ENCODE results near the gene RNASEH2B.

RNASEH2B gene

DNA sequence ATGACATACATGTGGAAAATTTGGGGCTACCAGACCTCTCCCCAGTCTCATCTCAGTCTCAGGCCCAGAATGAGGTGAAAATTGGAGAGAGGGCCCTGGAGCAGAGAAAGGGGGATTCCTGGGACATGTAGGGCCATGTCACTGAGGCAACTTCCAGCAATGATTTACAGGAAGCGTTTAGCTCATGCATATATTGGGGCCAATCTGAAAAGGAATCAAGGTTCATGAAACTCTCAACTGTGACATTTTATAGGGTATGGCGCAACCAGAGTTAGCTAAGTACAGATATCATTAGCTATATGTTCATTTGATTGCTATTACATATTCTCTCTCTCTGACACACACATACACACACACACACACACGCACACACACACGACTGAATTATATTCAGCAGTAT, 86.3 kb downstream of the RNASEH2B start:
- DNase-seq (ENCODE audit: low read depth): no peak

GRCh38 chr13:50998326-50998725, 88.7 kb downstream of the RNASEH2B start:
- DNase-seq (ENCODE audit: low read depth): no peak

DNA sequence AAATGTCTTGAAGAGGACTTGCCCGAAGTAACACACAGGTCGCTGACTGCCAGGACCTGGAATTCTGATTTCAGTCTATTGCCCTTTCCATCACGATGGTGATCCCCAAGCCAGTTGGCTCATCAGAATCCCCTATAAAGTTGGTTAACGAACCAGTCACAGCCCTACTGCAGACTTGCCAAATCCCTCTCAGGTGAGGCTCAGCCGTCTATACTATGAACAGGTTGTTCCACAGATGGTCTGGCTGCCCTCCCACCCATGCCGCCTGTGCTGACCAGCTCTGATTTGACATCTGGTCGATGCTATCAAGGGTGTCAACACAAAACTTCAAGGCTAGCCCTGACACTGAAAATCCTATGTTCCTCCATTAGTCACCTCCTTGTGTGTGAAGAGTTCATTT, 90.0 kb downstream of the RNASEH2B start:
- DNase-seq (ENCODE audit: low read depth): no peak

DNA sequence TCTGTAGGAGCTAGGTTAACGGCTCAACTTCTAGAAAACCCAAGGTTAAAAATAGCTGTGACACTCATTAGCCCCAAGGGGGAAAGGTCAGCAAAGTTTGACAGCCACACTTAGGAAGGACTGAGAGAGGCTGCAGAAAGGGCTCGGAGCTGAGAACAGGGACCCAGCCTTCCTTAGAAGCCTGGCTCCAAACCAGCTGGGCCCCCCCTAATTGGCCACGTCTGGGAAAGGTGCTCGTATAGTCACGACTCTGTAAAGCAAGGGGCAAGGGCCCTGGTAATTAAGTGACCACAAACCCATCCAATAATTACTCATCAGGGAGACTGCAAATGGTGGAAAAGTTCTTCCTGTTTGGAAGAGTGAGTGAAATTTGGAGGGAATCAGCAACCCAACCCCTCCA, 90.5 kb downstream of the RNASEH2B start:
- no peak for DNase-seq (ENCODE audit: low read depth)

- DNase-seq (ENCODE audit: low read depth): no peak
Observed at GRCh38 chr13:51000571-51001260, 91.1 kb downstream of the RNASEH2B start.

DNA sequence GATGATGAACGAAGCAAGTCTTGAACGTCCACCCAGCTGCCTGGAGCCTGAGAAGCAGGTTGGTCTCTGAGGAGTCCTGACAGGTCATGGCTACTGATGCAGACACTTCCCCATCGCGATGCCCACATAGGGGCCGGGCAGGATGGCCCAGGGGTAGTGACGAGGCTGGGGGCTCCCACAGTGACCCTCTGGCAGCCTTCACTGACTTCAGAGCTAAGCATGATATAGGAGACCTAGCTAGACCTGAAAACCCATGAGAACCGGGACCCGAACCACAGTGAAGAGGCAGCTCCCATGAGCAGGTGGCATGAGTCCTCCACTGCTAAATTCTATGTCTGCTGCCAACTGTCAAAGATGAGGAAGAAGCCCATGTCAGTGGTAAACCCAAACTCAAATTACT, 91.7 kb downstream of the RNASEH2B start:
- DNase-seq (ENCODE audit: low read depth): no peak

DNA sequence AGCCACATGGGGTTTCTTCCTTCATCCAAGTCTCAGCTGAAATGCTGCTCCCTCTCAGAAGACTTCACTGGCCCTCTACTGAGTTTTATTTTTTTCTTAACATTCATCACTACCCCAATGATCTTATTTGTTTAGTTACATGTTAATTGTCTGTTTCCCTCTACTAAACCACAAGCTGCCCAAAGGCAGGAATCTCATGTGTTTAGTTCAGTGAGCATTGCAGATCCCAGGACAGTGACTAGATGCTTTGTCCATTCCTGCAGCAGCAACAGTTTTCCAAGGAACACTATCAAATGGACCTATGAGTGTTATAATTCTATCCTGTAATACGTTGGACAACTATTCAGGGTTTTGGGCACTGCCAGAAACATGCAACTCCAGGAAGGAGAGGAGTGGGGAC, 93.1 kb downstream of the RNASEH2B start:
- DNase-seq (ENCODE audit: low read depth): no peak

GRCh38 chr13:51003642-51004041, 94.1 kb downstream of the RNASEH2B start:
- DNase-seq (ENCODE audit: low read depth): no peak

- DNase-seq (ENCODE audit: low read depth): no peak
Observed at GRCh38 chr13:51004111-51004865, 94.7 kb downstream of the RNASEH2B start.

- DNase-seq (ENCODE audit: low read depth): no peak
Observed at GRCh38 chr13:51004918-51005460, 95.4 kb downstream of the RNASEH2B start.

DNA sequence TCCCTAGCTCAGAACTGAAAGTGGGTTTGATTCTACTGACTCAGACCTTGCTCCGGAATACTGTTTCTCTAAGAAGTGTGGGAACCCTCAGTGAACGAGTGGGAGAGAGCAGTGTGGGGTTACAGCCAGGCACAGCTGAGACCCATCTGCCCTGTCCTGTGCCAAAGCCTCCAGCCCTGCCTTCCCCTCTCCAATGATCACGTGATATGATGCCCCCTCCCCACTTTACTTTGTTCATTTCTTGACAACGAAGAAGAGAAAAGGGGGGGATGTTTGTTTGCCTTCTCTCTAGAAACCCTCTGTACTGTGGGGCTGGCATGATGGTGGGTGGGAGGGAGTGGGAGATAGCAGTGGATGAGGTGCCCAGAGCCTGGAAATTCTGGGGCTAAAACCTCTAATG, 96.0 kb downstream of the RNASEH2B start:
- no peak for DNase-seq (ENCODE audit: low read depth)

Data from stimulated activated CD8-positive, alpha-beta memory T cell treated with anti-CD3 and anti-CD28 coated beads, Interleukin-15, amount 100 ng/mL, for 24 hours (primary cell).